NCI-H460 (cell line): Measurements from ENCODE around the gene ALK. TPM values are rescaled to one million over a fixed set of nuclear protein-coding genes. Genes with fewer than 3 reads are reported as not detected.

Experiments
- DNase-seq: peaks from one replicate; pipeline ENCODE4 v3.0.0-alpha.2; 2016; ENCODE audit warnings: low read depth; ENCODE audit errors: extremely low read depth
- small RNA-seq, 2 experiments: library from RNA; depleted of rRNA; stranded (forward); fragments of <200 nt; gene quantifications; one replicate each; pipeline ENCODE3, GENCODE V24; 2014
- total RNA-seq: library from RNA; depleted of rRNA; stranded (reverse); fragments of >200 nt; shearing (Covaris generic); gene quantifications from 2 replicates; pipeline ENCODE4 v1.2.3, GENCODE V29; 2014; rRNA removed

ALK gene
- total RNA-seq, 1 experiment from 2014 or later, result 0.02 TPM

GRCh38 chr2:29146197-29146596 is 775.2 kb downstream of the ALK start:
- no peak for DNase-seq

DNA sequence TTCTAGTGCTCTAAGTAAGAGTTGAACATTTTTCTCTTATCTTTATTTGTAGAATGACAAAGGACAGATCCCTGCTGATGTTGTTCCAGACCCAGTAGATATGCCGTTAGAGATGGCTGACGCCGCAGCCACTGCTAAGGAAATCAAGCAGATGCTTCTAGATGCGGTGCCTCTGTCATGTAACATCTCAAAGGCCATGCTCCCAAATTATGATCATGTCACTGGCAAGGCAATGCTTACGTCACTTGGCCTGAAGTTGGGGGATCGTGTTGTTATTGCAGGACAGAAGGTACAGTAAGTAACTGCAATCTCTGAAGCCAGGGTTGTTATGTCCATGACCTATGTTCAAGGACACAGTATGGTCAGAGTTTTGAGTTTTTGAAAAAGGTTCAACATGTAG is 777.7 kb downstream of the ALK start:
- DNase-seq, result no peak

Small RNA genes within 50 kb of the gene (small RNA-seq; reads per million reads assigned to genes)
- 0 reads per million in 2 experiments for gene RN7SL516P

Other genes starting within 250 kb of the ALK start
- 45.5 and 50.2 TPM in 2 replicates for gene YPEL5, start 225.4 kb upstream of the ALK start, total RNA-seq